HEK293 (cell line): ENCODE data around the gene ACBD3.

ENCODE experiments used
- CTCF ChIA-PET: fragments of 350-600 bp; formaldehyde crosslinking; extraction: SDS; loops from one replicate; lab custom pipeline; 2021; ENCODE audit warnings: antibody characterized with exemption; lab: Yijun Ruan, JAX
- POLR2A ChIA-PET: fragments of 300-600 bp; formaldehyde crosslinking; extraction: SDS; loops from one replicate; lab custom pipeline; 2020; ENCODE audit warnings: antibody characterized with exemption, inconsistent platforms; lab: Yijun Ruan, JAX
- H3K27ac ChIP-seq: fragments of 200-500 bp; sonication (Bioruptor generic); 2 replicates; pipeline ENCODE4 v1.5.1; 2014; ENCODE audit warnings: low read depth, low read length, control low read depth, inconsistent platforms; ENCODE audit errors: extremely low read depth
- H3K36me3 ChIP-seq, 2 experiments: fragments of 200-500 bp in 1 of 2; sonication (Bioruptor generic) in 1 of 2; 1 replicate in 1 of 2; 2 replicates in 1 of 2; pipeline ENCODE4 v1.5.1; 2014 to 2017; ENCODE audit warnings: inconsistent platforms in 2 of 2, low read length in 2 of 2; ENCODE audit not compliant: control insufficient read depth in 2 of 2, insufficient read depth in 1 of 2
- H3K4me1 ChIP-seq: fragments of 200-500 bp; sonication (Bioruptor generic); 2 replicates; pipeline ENCODE4 v1.5.1; 2014; ENCODE audit warnings: mild to moderate bottlenecking, low read length, inconsistent platforms; ENCODE audit not compliant: control insufficient read depth, insufficient read depth
- H3K4me3 ChIP-seq: 2 replicates; pipeline ENCODE4 v1.5.1; 2011; ENCODE audit warnings: low read depth, mild to moderate bottlenecking, control low read depth, low read length, moderate library complexity
- H3K9me3 ChIP-seq: fragments of 200-500 bp; sonication (Bioruptor generic); 2 replicates; pipeline ENCODE4 v1.5.1; 2014; ENCODE audit warnings: low read depth, low read length, inconsistent platforms; ENCODE audit not compliant: control insufficient read depth, insufficient read depth
- BCL11B ChIP-seq: fragments of 450-650 bp; formaldehyde crosslinking; IDR thresholded peaks from 2 replicates; pipeline ENCODE4 v1.5.1; 2016; ENCODE audit warnings: low read depth, missing biosample characterization, missing genetic modification characterization
- BCL6B ChIP-seq: fragments of 450-650 bp; formaldehyde crosslinking; IDR thresholded peaks from 2 replicates; pipeline ENCODE4 v1.5.1; 2017; ENCODE audit warnings: missing biosample characterization, missing genetic modification characterization
- IKZF3 ChIP-seq: fragments of 450-650 bp; IDR thresholded peaks from 2 replicates; pipeline ENCODE4 v1.5.0; 2018; ENCODE audit warnings: missing biosample characterization, mild to moderate bottlenecking, missing genetic modification characterization, moderate library complexity
- KLF1 ChIP-seq: fragments of 450-650 bp; formaldehyde crosslinking; IDR thresholded peaks from 2 replicates; pipeline ENCODE4 v1.5.1; 2016; ENCODE audit warnings: missing biosample characterization, missing genetic modification characterization
- KLF8 ChIP-seq: fragments of 450-650 bp; formaldehyde crosslinking; IDR thresholded peaks from 2 replicates; pipeline ENCODE4 v1.5.1; 2016; ENCODE audit warnings: missing biosample characterization, missing genetic modification characterization
- PRDM2 ChIP-seq: fragments of 450-650 bp; formaldehyde crosslinking; IDR thresholded peaks from 2 replicates; pipeline ENCODE4 v1.5.1; 2016; ENCODE audit warnings: missing biosample characterization, missing genetic modification characterization, borderline replicate concordance
- SCRT2 ChIP-seq: fragments of 450-650 bp; formaldehyde crosslinking; IDR thresholded peaks from 2 replicates; pipeline ENCODE4 v1.5.1; 2016; ENCODE audit warnings: missing biosample characterization, missing genetic modification characterization
- ZNF157 ChIP-seq: fragments of 450-650 bp; formaldehyde crosslinking; IDR thresholded peaks from 2 replicates; pipeline ENCODE4 v1.5.1; 2016; ENCODE audit warnings: missing biosample characterization, missing genetic modification characterization
- ZNF169 ChIP-seq: fragments of 450-650 bp; formaldehyde crosslinking; IDR thresholded peaks from 2 replicates; pipeline ENCODE4 v1.5.1; 2016; ENCODE audit warnings: missing biosample characterization, missing genetic modification characterization
- ZNF174 ChIP-seq: fragments of 450-650 bp; formaldehyde crosslinking; IDR thresholded peaks from 2 replicates; pipeline ENCODE4 v1.5.0; 2017; ENCODE audit warnings: missing biosample characterization, mild to moderate bottlenecking, missing genetic modification characterization
- ZNF248 ChIP-seq: fragments of 450-650 bp; formaldehyde crosslinking; IDR thresholded peaks from 2 replicates; pipeline ENCODE4 v1.5.1; 2017; ENCODE audit warnings: missing biosample characterization, missing genetic modification characterization
- ZNF362 ChIP-seq: fragments of 450-650 bp; formaldehyde crosslinking; IDR thresholded peaks from 2 replicates; pipeline ENCODE4 v1.5.1; 2016; ENCODE audit warnings: missing biosample characterization, missing genetic modification characterization
- ZNF37A ChIP-seq: fragments of 450-650 bp; IDR thresholded peaks from 2 replicates; pipeline ENCODE4 v1.5.1; 2018; ENCODE audit warnings: missing biosample characterization, missing genetic modification characterization
- ZNF394 ChIP-seq: fragments of 450-650 bp; formaldehyde crosslinking; IDR thresholded peaks from 2 replicates; pipeline ENCODE4 v1.5.1; 2016; ENCODE audit warnings: missing biosample characterization, missing genetic modification characterization, mild to moderate bottlenecking, moderate library complexity, borderline replicate concordance
- ZNF48 ChIP-seq: fragments of 450-650 bp; formaldehyde crosslinking; IDR thresholded peaks from 2 replicates; pipeline ENCODE4 v1.5.1; 2016; ENCODE audit warnings: missing biosample characterization, missing genetic modification characterization
- ZNF501 ChIP-seq: fragments of 450-650 bp; formaldehyde crosslinking; IDR thresholded peaks from 2 replicates; pipeline ENCODE4 v1.5.1; 2016; ENCODE audit warnings: missing biosample characterization, missing genetic modification characterization
- ZNF549 ChIP-seq: fragments of 450-650 bp; IDR thresholded peaks from 2 replicates; pipeline ENCODE4 v1.5.1; 2018; ENCODE audit warnings: missing biosample characterization, missing genetic modification characterization, mild to moderate bottlenecking, inconsistent platforms, moderate library complexity
- ZNF571 ChIP-seq: fragments of 450-650 bp; formaldehyde crosslinking; IDR thresholded peaks from 2 replicates; pipeline ENCODE4 v1.5.0; 2017; ENCODE audit warnings: missing biosample characterization, missing genetic modification characterization
- ZNF610 ChIP-seq: fragments of 450-650 bp; formaldehyde crosslinking; IDR thresholded peaks from 2 replicates; pipeline ENCODE4 v1.5.1; 2016; ENCODE audit warnings: missing biosample characterization, missing genetic modification characterization, borderline replicate concordance
- ZNF843 ChIP-seq: fragments of 450-650 bp; formaldehyde crosslinking; IDR thresholded peaks from 2 replicates; pipeline ENCODE4 v1.5.1; 2016; ENCODE audit warnings: missing biosample characterization, missing genetic modification characterization
- ZSCAN23 ChIP-seq: fragments of 450-650 bp; formaldehyde crosslinking; IDR thresholded peaks from 2 replicates; pipeline ENCODE4 v1.5.1; 2016; ENCODE audit warnings: missing biosample characterization, missing genetic modification characterization

ACBD3 gene

GRCh38 chr1:226164154-226164553, 22.4 kb downstream of the ACBD3 start:
- ChIA-PET POLR2A (interaction anchor here (0.6 to 0.7 kb wide), 2 partner anchors 23 to 28 kb away, joined by 3 to 4 read pairs; partner anchors contain the start of gene ACBD3), CTCF (interaction anchor here (1.1 to 2.1 kb wide), 2 partner anchors 18 to 39 kb away, joined by 5 to 7 read pairs; no protein-coding TSS in a partner anchor)
- TF ChIP-seq ZNF362 (tag by site-specific recombination) (peak; percentile 70; the same call in 1 of the 2 replicates), KLF1 (tag by site-specific recombination) (no peak)
- H3K4me1 ChIP-seq = no peaks in the 10 kb centered on the region
- H3K36me3 ChIP-seq = peaks cover 64 to 66% of the 10 kb centered on the region in 2 experiments
- no peak overlapping the region for H3K27ac ChIP-seq
- no peaks in the 10 kb centered on the region for H3K9me3 ChIP-seq
- H3K4me3 ChIP-seq = no peak overlapping the region

- CTCF ChIA-PET = interaction anchor here (0.5 to 2.1 kb wide), 4 partner anchors 19 to 170 kb away, joined by 3 to 7 read pairs (median 4); no protein-coding TSS in a partner anchor
- Histone ChIP-seq H3K27ac (no peak overlapping the region), H3K36me3 (peaks cover 77 to 78% of the 10 kb centered on the region in 2 experiments)
Measured at GRCh38 chr1:226162898-226163297, 23.6 kb downstream of the ACBD3 start.

GRCh38 chr1:226158983-226159382, 27.6 kb downstream of the ACBD3 start:
- no peaks in the 10 kb centered on the region for H3K9me3 ChIP-seq
- no peak overlapping the region for H3K27ac ChIP-seq
- peaks cover 83 to 86% of the 10 kb centered on the region in 2 experiments for H3K36me3 ChIP-seq
- ChIA-PET CTCF (interaction anchor here (1.2 to 1.4 kb wide), 3 partner anchors 10 to 38 kb away, joined by 3 to 6 read pairs (median 4); no protein-coding TSS in a partner anchor), POLR2A (no interaction called here)
- H3K4me1 ChIP-seq = no peaks in the 10 kb centered on the region
- no peak overlapping the region for H3K4me3 ChIP-seq
- TF ChIP-seq ZNF501 (tag by site-specific recombination) (no peak), ZNF571 (tag by site-specific recombination) (no peak), SCRT2 (tag by site-specific recombination) (peak; percentile 87), KLF8 (tag by site-specific recombination) (no peak), ZNF394 (no peak), ZSCAN23 (tag by site-specific recombination) (no peak), IKZF3 (tag by site-specific recombination) (no peak), BCL11B (tag by site-specific recombination) (no peak), BCL6B (no peak)

More at GRCh38 chr1:226162898-226163297, 23.6 kb downstream of the ACBD3 start:
- TF ChIP-seq ZNF610 = no peak
- no peak for TF ChIP-seq ZNF157 (tag by site-specific recombination)
- no peak for TF ChIP-seq ZNF48
- no peak for TF ChIP-seq ZNF843 (tag by site-specific recombination)
- no peak for TF ChIP-seq ZNF174 (tag by site-specific recombination)
- no peak for TF ChIP-seq ZNF248 (tag by site-specific recombination)
- no peak for TF ChIP-seq ZNF169 (tag by site-specific recombination)
- TF ChIP-seq PRDM2 = no peak
- no peak for TF ChIP-seq ZSCAN23 (tag by site-specific recombination)
- TF ChIP-seq ZNF37A = no peak
- TF ChIP-seq ZNF549 (tag by site-specific recombination) = no peak
- TF ChIP-seq, all 188 proteins: peak for 0
- Histone ChIP-seq H3K4me1 (no peaks in the 10 kb centered on the region), H3K9me3 (no peaks in the 10 kb centered on the region), H3K4me3 (no peak overlapping the region)
- POLR2A ChIA-PET = interaction anchor here (1.2 kb wide), 1 partner anchor 14 kb away, joined by 3 read pairs; no protein-coding TSS in a partner anchor
